SW480 (cell line): ENCODE data around the gene GPATCH4.
A peak's percentile ranks its signal among the peaks of the same experiment; 100 is the strongest.
"Not testable (repeated sequence)": the region's sequence is repeated elsewhere in the genome, so short reads cannot be mapped to it uniquely, and the experiment has no call there.

Experiments used
- DNase-seq: peaks from one replicate; pipeline ENCODE4 v3.0.0-alpha.2; 2016; ENCODE audit warnings: low spot score

GPATCH4 gene

DNA sequence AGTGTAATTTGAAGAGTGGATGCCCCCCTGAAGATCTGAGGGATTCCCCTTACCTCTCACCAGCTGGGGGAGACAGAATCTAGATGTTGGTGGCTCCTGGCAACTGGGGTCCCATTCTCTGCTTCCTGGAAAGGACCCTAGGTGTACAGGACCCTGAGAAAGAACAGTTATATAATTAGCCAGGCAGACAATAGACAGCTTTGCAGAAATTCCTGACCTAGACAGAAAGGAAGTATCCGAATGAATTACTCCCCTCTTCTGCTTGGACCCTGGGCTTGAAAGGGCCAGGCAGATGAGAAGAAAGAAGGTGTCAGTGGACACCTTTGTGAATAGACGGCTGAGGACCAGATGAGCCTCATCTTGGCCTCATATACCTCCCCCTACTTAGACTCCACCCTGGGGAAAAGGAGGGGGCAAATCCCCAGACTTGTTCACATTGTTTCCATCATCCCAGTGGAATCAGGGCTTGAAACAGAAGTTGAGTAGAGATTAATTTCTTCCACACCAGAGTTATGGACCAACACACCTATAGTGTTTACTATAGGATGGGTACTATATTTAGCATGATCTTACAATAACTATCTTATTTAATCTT lies 27.1 kb downstream of the GPATCH4 start:
- no peak for DNase-seq

DNA sequence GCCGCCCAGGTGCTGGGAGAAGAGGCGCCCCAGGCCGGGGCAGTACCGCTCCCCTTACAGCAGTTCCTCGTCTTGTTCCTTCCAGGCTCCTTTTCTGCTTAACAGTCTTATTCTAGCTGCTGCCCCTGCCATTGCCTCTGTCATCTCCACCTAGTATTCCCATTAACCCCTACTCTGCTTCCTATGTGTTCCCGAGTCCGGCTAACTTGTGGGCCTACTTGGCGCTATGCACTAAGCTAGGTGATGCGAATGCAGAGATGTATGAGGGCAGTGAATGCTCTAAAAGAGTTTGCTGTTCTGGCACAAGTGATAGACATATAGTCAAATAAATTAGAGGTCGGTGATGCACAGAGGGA lies 28.6 kb downstream of the GPATCH4 start:
- no peak for DNase-seq

DNA sequence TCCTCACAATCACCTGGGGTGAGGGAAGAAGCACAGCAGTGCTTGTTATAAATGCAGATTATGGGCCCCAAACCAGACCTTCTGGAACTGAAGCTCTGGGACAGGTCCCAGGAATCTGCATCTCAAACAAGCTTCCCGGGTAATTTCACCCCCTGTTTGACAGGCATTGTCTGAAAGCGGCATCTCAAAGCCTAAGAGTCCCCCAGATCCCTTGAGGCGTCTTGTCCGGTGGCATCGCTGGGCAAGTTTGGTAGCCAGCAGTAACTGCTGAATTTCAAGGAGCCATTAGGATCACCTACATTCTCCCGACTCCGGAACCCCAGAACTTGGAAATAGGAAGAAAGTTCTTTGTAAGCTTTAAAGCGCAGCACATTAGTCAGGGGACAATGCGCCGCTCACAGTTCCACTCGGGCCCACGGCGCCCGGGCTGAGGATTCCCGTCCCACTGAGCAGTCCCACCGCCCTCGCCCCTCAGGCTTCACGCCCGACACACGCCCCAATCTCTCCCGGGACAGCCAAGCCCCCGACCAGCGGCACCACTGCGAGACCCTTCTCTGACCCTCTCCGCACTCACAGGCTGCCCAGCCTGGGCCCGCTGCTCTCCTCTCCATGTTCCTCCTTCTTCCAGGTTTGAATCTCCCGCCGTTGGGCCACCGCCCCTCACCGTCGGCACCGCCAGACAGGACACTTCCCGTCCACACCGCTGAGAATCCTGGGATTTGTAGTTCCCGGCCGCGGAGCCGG lies 29.2 kb downstream of the GPATCH4 start, which contains the start of gene IQGAP3:
IQGAP3 (minus strand) TSS at position 647 of the 744 bp plus-strand sequence; CDS start at position 611, 36 bp downstream.
- peak; percentile 83 for DNase-seq

DNA sequence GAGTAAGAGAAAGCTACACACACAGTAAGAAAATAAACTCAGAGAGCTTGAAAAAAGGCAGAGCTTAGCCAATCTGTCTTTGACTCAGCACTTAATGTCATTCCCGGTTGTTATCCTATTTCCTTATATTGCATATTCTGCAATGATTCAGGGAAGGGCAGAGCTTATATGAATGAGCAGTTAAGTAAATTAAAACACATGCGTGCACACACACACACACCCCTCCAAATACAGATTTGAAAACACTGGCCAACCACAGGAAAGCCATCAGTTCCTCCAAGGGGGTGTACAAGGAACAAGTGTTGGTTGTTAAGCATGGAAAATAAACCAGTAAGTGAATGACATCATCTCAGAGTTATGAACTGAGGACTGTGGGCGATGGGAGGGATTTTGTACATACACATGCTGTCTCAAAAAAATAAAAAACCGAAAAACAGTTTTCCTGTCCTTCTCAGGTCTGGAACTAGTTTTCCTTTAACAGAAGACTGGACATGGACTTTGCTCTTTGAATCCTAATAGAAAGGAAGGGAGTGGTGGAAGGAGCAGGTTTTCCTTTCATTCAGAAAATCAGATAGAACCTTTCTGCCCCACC lies 29.9 kb downstream of the GPATCH4 start:
- DNase-seq, result peak; percentile 36

DNA sequence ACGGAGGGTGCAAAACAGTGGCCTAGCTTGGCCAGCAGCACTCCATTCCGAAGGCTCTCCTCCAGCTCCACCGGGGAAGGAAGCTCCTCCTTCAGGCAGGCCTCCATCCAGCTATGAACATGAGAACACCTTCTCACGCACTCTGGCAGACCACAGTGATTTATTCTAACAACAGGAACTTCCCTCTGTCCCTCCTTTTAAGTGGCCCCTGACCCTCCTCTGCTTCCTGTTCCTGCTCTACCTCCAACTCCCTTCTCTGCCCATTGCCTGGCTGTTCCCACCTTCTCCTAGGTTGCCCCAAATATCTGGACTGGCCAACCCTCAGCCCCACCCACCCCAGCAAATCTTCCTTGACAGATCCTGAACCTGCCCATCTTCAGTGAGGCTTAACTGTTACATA lies 34.8 kb downstream of the GPATCH4 start:
- no peak for DNase-seq

DNA sequence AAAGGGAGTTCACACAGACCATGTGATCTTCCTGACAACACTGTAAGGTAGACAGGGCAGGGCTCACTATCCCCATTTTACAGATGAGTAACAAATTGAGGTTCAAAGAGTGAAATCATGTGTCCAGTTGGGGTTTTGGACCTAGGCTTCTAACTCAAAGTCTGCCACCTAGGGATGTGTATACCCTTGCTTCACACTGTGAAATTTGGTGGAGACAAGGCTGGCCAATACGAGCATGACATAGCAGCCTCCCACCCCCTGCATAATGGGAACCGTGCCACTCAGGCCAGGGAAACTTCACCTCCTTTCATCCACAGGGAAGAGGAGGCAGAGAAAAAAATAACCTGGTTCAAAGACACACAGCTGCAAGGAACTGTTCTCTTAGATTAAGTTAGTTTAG lies 35.8 kb downstream of the GPATCH4 start:
- DNase-seq, result no peak

DNA sequence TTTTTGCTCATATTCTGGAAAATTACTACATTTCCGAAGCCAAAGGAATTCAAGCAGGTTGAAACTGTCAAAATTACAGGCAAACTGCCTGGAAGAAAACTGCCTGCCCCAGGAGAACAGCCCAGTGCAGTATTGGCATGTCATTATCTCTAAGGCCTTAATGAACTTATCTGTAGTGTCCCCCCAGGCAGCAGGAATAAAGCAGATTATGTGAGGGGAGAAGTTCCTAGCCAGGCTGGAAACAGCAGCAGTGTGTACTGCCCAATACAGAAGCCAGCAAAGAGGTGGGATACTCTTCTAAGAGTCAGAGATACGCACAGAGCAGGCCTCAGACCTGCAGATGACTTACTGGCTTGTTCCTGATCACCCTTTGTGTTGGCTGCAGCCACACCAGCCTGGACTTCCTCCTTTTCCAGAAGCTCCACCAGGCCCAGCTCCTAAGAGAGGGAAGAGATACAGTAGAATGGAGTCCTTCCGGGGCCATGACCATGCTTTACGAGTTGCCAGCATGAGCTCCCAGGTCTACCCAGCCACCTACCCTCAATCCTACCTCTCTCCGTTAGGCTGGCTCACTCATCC lies 40.6 kb downstream of the GPATCH4 start:
- no peak for DNase-seq

DNA sequence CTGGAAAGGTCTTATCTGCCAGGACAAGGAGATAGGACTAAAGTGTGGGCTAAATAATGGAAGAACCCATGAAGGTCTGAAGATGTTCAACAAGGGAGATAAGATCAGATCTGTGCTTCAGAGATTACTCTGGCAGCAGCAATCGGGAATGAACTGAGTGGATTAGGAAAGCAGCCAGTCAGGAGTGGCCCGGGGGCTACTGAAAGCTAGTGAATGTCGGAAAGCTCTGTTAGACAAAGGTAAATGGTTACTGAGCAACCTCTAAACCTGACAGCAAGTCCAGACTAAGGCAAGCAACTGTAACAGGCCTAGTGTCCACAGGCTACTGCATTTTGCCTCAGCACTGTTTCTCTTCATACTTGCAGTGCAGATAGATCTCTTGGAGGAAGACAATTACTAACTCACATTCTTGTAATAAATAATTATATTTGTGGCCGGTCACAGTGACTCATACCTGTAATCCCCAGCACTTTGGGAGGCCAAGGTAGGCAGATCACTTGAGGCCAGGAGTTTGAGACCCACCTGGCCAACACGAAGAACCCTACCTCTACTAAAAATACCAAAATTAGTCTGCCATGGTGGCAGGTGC lies 41.4 kb downstream of the GPATCH4 start:
- DNase-seq, result no peak

DNA sequence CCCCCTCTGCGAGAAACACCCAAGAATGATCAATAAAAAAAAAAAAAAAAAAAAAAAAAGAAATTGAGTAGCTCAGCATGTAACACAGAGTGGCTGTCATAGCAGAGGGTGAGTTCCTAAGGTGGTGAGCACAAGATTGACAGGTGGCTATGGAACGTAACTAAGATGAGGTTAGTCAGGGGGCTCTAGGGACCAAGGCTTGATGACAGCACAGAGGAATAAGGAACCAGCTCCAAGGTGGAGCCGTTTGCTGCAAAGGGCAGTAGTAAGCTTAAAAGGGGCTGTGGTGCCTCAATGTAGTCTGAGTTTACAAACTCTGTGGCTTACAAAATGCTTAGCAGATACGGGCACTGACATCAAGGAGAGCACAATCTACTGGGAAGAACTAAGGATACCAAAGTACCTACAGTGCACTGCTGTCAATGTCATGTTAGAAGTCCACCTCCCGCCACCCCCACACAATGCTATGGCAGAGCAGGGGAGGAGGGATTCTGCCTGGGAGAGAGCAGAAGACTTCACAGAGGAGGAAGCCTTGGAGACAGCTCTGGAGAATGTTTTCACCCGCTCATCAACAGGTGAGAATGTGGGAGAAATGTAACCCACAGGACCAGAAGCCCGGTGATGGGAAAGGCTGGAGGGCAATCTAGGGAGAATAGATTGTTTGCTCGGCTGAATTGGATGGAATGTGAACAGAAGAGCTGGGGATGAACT lies 42.0 kb downstream of the GPATCH4 start:
- no peak for DNase-seq

DNA sequence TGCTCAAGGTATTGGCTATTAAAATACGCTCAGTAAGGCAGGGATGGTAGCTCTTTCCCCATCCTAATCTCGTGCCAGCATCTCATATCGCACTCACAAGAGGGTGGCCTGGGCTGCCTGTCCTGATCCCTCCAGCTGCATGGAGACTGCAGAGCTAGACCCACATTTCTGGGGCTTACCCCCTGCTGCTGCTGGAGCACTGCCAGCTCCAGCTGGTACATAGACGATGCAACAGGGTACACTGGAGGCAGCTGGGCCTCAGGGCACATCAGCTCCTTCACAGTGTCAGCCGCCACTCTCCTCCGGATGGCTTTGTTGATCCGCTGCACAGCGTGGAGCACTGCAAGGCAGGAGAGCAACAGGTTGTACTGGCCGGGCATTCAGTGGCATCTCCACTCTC lies 44.9 kb downstream of the GPATCH4 start:
- DNase-seq, result no peak

DNA sequence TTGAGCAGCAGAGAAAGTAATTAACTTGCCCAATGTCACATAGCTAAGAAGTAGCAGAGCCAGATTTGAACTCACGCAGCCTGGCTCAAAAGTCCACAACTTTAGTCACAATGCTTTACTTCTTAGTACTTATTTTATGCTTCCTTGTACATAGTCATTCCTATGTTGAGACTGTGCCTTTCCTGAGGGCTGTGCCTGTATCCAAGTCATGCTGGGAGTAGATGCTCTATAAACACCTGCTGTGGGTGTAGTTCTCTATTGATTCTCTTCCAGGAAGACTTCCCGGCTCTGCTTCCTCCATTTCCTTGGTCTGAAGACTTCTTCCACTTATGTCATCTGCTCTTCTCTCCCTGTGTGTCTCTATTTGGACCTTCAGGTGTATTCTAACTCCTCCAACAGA lies 45.6 kb downstream of the GPATCH4 start:
- no peak for DNase-seq

DNA sequence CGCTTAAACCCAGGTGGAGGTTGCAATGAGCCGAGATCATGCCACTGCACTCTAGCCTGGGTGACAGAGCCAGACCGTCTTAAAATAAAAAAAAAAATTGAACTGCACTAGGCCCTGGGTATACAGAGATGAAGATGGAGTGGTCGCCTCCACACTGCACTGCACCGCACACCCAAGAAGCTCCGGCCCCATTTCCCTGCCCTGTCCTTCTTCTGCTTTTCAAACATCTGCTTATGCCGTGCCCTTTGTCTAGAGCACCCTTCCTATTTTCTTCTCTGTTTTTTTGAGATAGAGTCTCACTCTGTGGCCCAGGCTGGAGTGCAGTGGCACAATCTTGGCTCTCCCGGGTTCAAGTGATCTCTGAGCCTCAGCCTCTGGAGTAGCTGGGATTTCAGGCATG lies 46.3 kb downstream of the GPATCH4 start:
- DNase-seq, result no peak

DNA sequence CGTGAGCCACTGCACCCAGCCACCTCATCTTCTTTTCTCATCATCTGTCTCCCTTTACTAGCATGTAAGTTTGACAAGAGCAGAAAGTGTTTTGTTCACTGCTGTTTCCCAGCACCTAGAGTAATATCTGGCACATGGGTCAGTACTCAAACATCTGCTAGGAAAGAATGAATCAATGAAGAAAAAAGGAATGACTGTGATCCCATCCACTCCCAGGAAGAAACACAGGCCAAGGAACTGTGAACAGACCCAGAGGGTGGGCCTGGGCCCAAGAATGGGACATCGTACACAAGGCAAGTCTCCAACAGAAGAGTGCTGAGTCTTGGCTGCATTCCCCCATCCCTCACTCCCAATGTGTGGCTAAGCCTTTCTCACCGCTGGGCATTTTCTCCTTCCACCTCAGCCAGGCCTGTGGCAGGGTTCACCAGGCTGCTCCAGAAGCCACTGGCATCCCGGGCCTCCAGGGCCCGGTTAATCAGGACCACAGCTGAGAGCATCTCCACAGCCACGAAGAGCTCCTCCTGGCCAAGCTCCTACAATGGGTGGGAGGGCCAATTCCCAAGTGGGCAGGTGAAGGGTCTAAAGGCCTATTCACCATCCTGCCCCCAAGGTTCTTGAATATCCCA lies 47.3 kb downstream of the GPATCH4 start:
- DNase-seq, result no peak

DNA sequence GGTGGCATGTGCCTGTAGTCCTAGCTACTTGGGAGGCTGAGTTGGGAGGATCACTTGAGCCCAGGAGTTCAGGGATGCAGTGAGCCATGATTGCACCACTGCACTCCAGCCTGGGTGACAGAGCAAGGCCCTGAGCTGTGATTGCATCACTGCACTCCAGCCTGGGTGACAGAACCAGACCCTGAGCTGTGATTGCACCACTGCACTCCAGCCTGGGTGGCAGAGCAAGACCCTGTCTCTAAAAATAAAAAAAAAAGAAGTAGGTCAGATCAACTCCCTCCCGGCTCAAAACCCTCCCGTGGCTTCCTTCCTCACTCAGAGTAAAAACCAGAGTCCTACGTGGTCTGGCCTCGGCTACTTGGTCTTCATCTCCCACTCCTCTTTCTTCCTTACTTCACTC lies 48.3 kb downstream of the GPATCH4 start:
- not testable (repeated sequence) for DNase-seq

DNA sequence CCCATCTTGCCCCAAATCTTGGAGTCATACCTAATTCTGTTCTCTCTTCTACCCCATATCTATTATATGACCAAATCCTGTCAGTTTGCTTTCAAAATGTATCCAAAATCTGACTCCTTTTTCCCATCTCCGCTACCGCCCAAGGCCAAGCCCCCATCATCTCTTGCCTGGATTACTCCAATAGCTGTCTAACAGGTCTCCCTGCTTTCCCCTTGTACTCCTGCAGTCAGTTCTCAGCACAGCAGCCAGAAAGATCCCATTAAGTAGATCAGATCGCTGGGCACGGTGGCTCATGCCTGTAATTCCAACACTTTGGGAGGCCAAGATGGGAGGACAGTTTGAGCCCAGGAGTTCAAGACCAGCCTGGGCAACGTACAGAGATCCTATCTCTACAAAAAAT lies 48.8 kb downstream of the GPATCH4 start:
- DNase-seq, result no peak

DNA sequence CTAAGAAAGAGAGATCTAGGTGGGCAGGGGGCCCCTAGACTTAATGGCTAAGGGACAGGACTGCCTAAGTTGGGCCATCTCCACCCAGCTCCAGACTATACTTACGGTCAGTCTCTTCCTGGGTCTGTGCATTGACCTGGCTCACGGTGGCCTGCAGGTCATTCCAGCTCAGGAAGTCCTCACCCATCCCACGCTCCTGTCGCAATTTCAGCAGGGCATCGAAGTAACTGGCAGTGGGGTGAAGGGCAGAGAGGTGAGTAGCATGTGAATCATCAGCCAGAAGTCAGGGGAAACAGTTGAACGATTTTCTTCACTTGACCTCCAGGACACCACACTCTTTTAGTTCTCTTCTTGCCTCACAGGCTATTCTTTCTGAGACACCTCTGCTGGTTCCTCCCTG lies 49.4 kb downstream of the GPATCH4 start:
- DNase-seq, result no peak

DNA sequence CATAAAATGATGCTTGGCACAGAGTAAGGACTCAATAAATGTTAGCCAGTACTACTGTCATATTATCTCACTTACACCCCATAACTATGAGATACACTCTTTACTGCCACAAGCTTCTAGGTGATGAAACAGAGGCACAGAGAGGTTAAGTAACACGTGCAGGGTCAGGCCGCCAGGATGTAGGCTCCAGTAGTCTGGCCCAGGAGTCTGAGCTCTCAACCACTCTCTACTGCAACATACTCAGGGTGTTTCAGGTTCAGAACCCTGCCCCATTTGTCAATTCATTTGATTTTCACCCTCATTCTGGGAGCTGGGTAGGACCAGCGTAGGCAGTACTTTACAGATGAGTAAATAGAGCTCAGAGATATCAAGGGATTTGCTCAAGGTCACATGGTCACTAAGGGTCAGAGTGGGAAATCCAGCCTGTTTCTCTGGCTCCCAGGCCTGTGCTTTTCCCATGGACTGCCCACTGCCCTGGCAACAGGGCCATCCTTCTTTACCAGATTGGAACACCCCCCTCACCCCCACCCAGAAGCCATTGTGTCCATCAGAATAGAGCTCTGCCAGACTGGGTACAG lies 50.1 kb downstream of the GPATCH4 start:
- no peak for DNase-seq

DNA sequence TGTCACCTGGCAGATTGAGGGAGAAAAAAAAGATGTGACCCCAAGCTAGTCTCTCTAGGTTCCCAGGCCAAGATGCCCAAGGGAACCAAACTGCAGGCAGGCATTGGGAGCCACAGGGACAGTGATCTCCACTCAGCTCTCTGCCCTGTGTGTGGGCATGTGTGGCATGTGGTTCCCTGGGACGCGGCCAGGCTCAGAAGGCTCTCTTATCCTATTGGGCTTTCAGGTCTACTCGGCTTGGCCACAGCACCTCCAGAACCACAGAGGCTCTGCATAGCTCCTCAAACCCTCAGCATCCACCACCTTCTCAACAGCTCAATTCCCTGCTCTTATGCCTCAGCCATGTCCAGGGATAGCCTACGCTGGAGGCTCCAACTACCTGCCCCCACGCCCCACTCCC lies 50.9 kb downstream of the GPATCH4 start:
- DNase-seq, result no peak

DNA sequence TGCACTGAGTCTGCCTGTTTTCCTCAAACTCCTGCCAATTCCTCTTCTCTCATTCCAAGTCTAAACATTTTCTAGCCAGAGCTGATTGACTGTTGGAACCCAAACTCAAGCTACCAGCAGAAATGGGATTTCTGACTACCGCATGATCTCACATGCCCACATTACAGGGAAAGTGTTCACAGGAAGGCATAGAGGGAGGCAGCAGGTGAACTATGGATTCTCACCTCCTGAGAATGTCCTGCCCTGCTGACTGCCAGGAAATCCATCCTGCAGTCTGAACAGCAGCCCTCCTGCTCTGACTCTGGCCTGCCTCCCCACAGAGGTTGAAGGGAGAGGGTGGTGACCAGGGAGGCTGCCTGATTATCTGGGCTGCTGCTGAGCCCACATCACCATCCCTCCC lies 51.4 kb downstream of the GPATCH4 start:
- no peak for DNase-seq

DNA sequence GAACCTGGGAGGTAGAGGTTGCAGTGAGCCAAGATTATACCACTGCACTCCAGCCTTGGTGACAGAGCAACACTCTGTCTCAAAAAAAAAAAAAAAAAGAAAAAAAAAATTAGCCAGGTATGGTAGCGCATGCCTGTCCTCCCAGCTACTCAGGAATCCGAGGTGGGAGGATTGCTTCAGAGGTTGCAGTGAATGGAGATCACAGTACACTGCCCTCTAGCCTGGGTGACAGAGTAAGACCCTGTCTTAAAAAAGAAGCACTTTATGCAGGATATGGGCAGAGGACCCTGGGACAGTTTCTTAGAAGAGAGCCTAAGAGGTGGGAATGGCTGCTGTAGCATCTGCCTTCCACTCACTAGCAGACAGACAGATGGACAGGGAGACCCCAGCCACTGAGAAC lies 51.9 kb downstream of the GPATCH4 start:
- no peak for DNase-seq

DNA sequence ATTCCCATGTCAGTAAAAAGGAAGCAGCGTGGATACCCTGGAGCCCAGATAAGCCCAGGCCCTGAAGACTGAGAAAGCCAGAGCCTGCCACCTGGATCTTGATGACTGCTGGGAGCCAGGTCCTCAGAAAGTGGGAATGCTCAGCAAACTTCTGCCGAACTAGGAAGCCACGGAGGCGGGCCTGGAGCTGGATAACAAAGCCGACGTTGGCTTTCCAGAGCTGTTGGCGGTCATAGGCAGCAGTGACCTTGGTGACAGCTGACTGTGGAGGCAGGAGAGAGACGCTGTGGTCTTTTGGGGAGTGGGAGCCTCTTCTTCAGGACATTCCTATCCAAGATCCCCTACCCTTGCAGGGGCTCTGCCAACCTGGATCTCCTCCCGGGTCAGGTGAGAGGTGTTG lies 53.3 kb downstream of the GPATCH4 start:
- no peak for DNase-seq
